GM19043 (cell line): ENCODE results near the gene BTBD7.

Source experiments
- ATAC-seq: cut with Tn5 transposase; IDR thresholded peaks from one replicate; pipeline ENCODE4 v1.9.1; 2021; ENCODE audit warnings: low read depth; ENCODE audit not compliant: unreplicated experiment

BTBD7 gene

DNA sequence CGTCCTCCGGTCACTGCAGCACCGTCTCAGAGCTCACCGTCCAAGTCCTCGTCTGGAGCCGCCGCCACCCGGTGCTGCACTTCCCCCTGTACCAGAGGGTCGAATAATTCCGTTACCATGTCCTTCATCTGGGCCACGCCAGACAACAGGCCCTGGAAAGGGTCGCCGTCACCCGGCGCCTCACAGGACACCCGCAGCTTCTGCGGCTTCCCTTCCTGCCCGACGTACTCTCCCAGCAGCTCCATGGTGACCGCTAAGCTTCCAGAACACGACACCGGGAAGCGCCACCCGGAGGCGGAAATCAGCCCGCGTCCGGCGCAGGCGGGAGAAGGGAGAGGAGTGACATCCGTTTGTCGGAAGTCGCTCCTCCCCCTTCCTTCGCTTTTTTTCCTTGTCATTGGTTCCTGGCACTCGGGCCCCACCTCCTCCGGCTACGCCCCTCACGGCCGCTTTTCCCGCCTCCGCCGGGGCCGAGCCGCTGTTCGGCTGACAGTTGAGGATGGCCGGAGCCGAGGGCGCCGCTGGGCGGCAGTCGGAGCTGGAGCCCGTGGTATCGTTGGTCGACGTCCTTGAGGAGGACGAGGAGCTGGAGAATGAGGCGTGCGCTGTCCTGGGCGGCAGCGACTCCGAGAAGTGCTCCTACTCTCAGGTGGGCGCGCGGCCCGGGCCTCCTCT lies 125.9 kb downstream of the BTBD7 start, which contains the start of the genes GON7 and UBR7:
TSS of gene GON7 (minus strand) at position 273 of the 675 bp plus-strand sequence. CDS start at position 245, 28 bp downstream.
TSS of gene UBR7 (plus strand) at position 464 of the 675 bp plus-strand sequence. CDS start at position 500, 36 bp downstream.
- ATAC-seq, result peak; percentile 65

- no peak for ATAC-seq
Observed at GRCh38 chr14:93201155-93201704, 131.6 kb downstream of the BTBD7 start.

- no peak for ATAC-seq
Observed at GRCh38 chr14:93200553-93200952, 132.3 kb downstream of the BTBD7 start.

GRCh38 chr14:93199031-93199430 lies 133.8 kb downstream of the BTBD7 start:
- no peak for ATAC-seq

DNA sequence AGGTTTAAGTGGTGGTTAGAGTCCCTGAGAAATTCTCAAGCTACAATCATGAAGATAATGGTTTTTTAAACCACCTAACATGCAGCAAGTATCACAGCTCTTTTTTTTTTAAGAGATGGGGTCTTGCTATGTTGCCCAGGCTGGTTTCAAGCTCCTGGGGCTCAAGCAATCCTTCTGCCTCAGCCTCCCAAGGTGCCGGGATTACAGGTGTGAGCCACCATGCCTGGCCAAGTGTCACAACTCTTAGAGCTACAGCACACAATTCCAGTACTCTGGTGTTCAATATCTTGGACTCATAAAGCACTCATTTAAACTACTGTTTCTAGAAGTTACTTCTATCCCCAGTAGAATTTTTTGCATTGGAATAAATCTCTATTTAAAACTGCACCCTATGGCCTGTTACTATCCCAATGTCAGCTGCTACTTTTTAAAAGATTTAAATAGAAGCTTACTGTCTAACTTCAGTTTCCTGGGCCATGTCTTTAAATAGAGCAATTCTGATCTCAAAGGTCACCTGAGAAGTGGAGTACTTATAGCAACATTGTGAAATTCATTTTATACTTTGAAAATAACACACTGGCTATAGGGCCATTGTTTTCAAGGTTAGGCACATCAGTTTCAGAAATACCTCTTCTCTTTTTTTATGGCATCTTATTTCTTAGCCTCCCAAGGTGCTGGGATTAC lies 137.4 kb downstream of the BTBD7 start:
- ATAC-seq, result no peak
